Esophagus squamous epithelium (tissue), 4 donors: ENCODE data around the gene SULT1A2.

Source experiments
- POLR2A ChIP-seq, 4 donors: fragments of 450-650 bp; IDR thresholded peaks; one replicate each; pipeline ENCODE4 v1.6.1; 2017; ENCODE audit warnings: antibody characterized with exemption in 4 of 4, mild to moderate bottlenecking in 4 of 4, moderate library complexity in 3 of 4
- TF ChIP-seq, protein P1 (sequence below), 6 experiments: fragments of 450-650 bp in 4 of 6; fragments of 200-600 bp in 2 of 6; sonication (generic) in 2 of 6; IDR thresholded peaks; one replicate each; pipeline ENCODE4 v1.5.1; 2016 to 2019; ENCODE audit warnings: antibody characterized with exemption in 6 of 6, mild to moderate bottlenecking in 4 of 6, moderate library complexity in 4 of 6

DNA sequence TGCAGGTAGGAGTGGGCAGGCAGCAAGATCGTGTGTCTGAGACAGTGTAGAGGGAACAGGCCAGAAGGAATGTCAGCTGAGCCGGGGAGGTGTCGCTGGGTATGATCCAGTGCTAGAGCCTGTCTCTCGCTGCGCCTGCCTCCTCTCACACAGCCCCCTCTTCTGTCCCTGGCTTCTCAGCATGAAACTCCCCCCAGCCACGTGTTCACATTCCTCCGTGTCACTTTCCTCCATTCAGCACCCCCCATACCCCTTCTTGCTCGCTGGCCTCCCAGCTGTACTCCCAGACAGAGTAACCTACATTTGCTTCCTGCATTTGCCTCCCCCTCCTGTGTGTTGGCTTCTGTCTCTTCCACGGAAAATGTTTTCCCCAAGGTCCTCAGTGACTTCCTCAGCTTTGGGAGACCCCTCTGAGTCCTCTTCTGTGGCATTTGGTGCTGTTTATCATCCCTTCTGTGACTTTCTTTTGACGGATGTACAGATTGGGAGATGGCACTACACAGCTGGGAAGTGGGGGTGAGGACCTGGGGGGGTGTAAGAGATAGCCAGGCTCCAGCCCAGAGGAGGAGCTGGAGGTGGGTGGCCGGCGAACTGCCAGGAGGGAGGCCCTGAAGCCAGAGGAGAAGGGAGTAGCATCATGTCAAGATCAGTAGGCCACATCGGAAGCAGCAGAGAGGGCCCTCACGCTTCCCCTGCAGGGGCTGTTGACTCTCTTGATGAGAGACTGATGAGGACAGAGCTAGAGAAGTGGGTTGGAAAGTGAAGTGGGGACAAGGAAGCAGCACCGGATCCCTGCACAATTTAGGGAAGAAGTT, 23.9 kb downstream of the SULT1A2 start:
- TF ChIP-seq, protein P1, sequence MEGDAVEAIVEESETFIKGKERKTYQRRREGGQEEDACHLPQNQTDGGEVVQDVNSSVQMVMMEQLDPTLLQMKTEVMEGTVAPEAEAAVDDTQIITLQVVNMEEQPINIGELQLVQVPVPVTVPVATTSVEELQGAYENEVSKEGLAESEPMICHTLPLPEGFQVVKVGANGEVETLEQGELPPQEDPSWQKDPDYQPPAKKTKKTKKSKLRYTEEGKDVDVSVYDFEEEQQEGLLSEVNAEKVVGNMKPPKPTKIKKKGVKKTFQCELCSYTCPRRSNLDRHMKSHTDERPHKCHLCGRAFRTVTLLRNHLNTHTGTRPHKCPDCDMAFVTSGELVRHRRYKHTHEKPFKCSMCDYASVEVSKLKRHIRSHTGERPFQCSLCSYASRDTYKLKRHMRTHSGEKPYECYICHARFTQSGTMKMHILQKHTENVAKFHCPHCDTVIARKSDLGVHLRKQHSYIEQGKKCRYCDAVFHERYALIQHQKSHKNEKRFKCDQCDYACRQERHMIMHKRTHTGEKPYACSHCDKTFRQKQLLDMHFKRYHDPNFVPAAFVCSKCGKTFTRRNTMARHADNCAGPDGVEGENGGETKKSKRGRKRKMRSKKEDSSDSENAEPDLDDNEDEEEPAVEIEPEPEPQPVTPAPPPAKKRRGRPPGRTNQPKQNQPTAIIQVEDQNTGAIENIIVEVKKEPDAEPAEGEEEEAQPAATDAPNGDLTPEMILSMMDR (IDR thresholded peaks at IDR 0.05), result no peak
- no peak for TF ChIP-seq POLR2A (IDR thresholded peaks at IDR 0.05)
